ENCODE data around the gene PCDH10. TPM values are rescaled to one million over a fixed set of nuclear protein-coding genes. Genes with fewer than 3 reads are reported as not detected.

PCDH10 gene
- total RNA-seq, 1 donor from 2014 or later, result 10.8 TPM

- Mint-ChIP-seq H3K27ac (ENCODE audit: unreplicated experiment) (no peak overlapping the region), H3K36me3 (ENCODE audit: low read depth, unreplicated experiment) (no peaks in the 10 kb centered on the region), H3K27me3 (ENCODE audit: unreplicated experiment) (no peaks in the 10 kb centered on the region), H3K4me1 (ENCODE audit: unreplicated experiment) (no peaks in the 10 kb centered on the region), H3K9me3 (ENCODE audit: unreplicated experiment) (no peaks in the 10 kb centered on the region), H3K4me3 (ENCODE audit: unreplicated experiment) (no peak overlapping the region)
- DNase-seq (ENCODE audit: low spot score), result no peak
- TF ChIP-seq, protein P1, sequence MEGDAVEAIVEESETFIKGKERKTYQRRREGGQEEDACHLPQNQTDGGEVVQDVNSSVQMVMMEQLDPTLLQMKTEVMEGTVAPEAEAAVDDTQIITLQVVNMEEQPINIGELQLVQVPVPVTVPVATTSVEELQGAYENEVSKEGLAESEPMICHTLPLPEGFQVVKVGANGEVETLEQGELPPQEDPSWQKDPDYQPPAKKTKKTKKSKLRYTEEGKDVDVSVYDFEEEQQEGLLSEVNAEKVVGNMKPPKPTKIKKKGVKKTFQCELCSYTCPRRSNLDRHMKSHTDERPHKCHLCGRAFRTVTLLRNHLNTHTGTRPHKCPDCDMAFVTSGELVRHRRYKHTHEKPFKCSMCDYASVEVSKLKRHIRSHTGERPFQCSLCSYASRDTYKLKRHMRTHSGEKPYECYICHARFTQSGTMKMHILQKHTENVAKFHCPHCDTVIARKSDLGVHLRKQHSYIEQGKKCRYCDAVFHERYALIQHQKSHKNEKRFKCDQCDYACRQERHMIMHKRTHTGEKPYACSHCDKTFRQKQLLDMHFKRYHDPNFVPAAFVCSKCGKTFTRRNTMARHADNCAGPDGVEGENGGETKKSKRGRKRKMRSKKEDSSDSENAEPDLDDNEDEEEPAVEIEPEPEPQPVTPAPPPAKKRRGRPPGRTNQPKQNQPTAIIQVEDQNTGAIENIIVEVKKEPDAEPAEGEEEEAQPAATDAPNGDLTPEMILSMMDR (IDR thresholded peaks at IDR 0.05; ENCODE audit: unreplicated experiment), result no peak
Measured at GRCh38 chr4:133186210-133186609, 37.1 kb downstream of the PCDH10 start.

GRCh38 chr4:133186845-133187244 lies 37.8 kb downstream of the PCDH10 start:
- TF ChIP-seq, protein P1 (IDR thresholded peaks at IDR 0.05; ENCODE audit: unreplicated experiment), result no peak
- Mint-ChIP-seq H3K4me3 (ENCODE audit: unreplicated experiment) (no peak overlapping the region), H3K27ac (ENCODE audit: unreplicated experiment) (no peak overlapping the region), H3K27me3 (ENCODE audit: unreplicated experiment) (no peaks in the 10 kb centered on the region), H3K4me1 (ENCODE audit: unreplicated experiment) (no peaks in the 10 kb centered on the region), H3K9me3 (ENCODE audit: unreplicated experiment) (no peaks in the 10 kb centered on the region), H3K36me3 (ENCODE audit: low read depth, unreplicated experiment) (no peaks in the 10 kb centered on the region)
- no peak for DNase-seq (ENCODE audit: low spot score)

- H3K36me3 Mint-ChIP-seq (ENCODE audit: low read depth, unreplicated experiment), result no peaks in the 10 kb centered on the region
- H3K4me3 Mint-ChIP-seq (ENCODE audit: unreplicated experiment), result no peak overlapping the region
- no peaks in the 10 kb centered on the region for H3K9me3 Mint-ChIP-seq (ENCODE audit: unreplicated experiment)
- DNase-seq (ENCODE audit: low spot score), result no peak
- TF ChIP-seq, protein P1 (IDR thresholded peaks at IDR 0.05; ENCODE audit: unreplicated experiment), result no peak
- no peaks in the 10 kb centered on the region for H3K4me1 Mint-ChIP-seq (ENCODE audit: unreplicated experiment)
- no peak overlapping the region for H3K27ac Mint-ChIP-seq (ENCODE audit: unreplicated experiment)
- H3K27me3 Mint-ChIP-seq (ENCODE audit: unreplicated experiment), result no peaks in the 10 kb centered on the region
Measured at GRCh38 chr4:133188433-133189146, 39.5 kb downstream of the PCDH10 start.

GRCh38 chr4:133189147-133189517 lies 40.0 kb downstream of the PCDH10 start:
- H3K4me1 Mint-ChIP-seq (ENCODE audit: unreplicated experiment), result no peaks in the 10 kb centered on the region

DNA sequence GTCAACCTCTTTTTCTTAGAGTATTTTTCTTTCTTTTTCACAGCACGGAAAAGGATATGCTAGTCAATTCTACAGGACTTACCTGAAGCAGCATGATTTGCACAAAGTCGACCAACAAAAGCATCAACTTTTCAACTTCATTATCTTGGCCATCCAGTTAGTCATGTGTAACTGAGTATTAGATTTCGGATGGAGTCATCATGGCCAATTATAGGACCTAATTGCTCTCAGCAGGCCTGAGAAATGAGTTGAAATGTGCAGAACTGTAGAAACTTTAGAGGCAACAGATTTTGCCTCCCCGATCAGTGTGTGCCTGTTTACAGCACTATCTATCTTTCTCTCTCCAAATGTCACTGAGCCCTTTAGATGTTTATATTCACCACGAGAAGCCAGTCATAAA lies 41.0 kb downstream of the PCDH10 start:
- H3K9me3 Mint-ChIP-seq (ENCODE audit: unreplicated experiment), result no peaks in the 10 kb centered on the region
- DNase-seq (ENCODE audit: low spot score), result no peak
- TF ChIP-seq, protein P1 (IDR thresholded peaks at IDR 0.05; ENCODE audit: unreplicated experiment), result no peak

More at GRCh38 chr4:133189147-133189517, 40.0 kb downstream of the PCDH10 start:
- Mint-ChIP-seq H3K36me3 (ENCODE audit: low read depth, unreplicated experiment) (no peaks in the 10 kb centered on the region), H3K4me3 (ENCODE audit: unreplicated experiment) (no peak overlapping the region), H3K27ac (ENCODE audit: unreplicated experiment) (no peak overlapping the region), H3K9me3 (ENCODE audit: unreplicated experiment) (no peaks in the 10 kb centered on the region), H3K27me3 (ENCODE audit: unreplicated experiment) (no peaks in the 10 kb centered on the region)
- TF ChIP-seq, protein P1 (IDR thresholded peaks at IDR 0.05; ENCODE audit: unreplicated experiment), result no peak
- no peak for DNase-seq (ENCODE audit: low spot score)

More for the DNA sequence above, 41.0 kb downstream of the PCDH10 start:
- Mint-ChIP-seq H3K36me3 (ENCODE audit: low read depth, unreplicated experiment) (no peaks in the 10 kb centered on the region), H3K4me3 (ENCODE audit: unreplicated experiment) (no peak overlapping the region), H3K27me3 (ENCODE audit: unreplicated experiment) (no peaks in the 10 kb centered on the region), H3K27ac (ENCODE audit: unreplicated experiment) (no peak overlapping the region), H3K4me1 (ENCODE audit: unreplicated experiment) (no peaks in the 10 kb centered on the region)
